Activated T-helper 9 cell treated with anti-CD3 and anti-CD28 coated beads, Interleukin-2, amount 50 U/mL, for 16 hours (primary cell): ENCODE measurements around the gene NCK2.

Experiments
- DNase-seq: peaks from one replicate; pipeline ENCODE4 v3.0.0-alpha.2; 2020; ENCODE audit warnings: low read depth

NCK2 gene

DNA sequence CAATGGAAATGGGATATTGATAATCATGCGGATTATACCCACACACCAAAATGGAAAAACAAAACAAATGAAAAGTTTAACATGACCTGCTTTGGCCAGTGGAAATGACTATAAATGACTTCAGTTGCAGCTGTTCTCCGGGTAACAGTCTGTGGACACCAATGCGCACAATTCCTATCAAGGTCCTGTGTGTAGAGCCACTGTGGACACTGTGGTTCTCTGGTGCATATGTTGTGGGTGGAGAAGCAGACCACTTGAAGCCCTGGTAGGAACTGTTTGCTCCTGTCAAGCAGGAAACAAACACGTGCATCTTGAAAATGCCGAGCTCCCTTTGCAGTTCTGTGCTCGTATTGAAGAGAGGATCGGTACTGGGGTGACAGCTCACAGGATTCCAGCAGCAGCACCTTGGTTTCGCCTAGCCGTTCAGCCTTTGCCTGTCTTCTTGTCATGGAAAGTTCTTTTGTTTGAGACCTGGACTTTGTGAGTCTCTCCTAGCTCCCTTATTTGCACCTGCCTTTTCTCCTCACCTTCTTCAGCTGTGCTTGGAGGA is 32.9 kb downstream of the NCK2 start:
- DNase-seq = no peak

DNA sequence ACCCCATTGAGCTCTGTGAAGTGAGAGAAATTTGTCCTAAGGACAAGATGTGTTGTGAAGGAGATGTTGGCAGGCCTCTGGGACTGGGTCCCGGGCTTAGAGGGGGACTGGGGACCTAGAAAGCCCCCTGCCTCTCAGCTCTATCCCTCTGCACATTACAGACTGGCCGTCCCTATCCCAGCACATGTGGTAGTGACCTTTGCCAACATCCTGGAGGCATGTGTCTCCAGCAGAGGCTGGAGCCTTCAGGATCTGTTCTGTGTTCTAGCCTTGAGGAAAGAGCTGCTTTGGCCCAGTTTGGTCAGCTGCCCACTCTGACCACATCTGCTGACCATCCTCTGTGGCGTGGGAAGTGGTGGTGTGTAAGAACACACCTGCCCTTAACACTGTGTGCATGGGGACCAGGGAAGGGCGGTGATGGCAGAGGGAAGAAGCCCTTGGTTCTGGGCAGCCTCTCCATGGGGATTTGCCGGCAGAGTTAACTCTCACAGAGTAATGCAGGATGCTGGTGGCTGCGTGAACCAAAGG is 33.4 kb downstream of the NCK2 start:
- no peak for DNase-seq

DNA sequence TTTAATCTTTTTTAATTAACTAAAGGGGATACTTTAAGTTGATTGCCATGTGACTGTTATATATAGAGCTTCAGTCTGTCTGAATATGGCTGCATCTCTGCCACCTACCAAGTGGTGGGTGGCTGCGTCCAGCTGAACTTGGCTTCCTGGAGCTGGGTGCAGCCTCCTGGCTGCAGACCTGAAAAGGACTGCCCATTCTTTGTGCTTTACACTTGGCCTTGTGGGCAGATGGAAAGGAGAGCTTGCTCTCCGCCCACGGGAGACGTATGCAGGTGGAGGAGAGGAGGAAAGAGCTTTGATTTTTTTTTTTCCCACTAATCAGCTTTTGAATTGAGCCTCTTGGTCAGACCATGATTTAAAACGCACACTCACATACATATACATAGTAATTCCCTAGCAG is 34.7 kb downstream of the NCK2 start:
- DNase-seq = no peak

DNA sequence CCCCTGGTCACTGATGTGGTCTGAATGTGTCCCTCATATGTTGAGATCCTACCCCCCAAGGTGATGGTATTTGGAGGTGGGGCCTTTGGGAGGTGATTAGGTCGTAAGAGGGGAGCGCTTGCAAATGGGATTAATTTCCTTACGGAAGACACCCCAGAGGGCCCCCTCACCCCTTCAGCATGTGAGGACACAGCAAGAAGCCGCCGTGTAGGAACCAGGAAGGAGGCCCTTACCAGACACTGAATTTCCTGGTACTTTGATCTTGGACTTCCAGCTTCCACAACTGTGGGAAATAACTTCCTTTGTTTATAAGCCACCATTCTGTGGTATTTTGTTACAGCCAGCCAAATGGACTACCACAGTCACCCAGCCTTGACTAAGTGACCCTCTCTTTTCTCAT is 35.9 kb downstream of the NCK2 start:
- DNase-seq = no peak

DNA sequence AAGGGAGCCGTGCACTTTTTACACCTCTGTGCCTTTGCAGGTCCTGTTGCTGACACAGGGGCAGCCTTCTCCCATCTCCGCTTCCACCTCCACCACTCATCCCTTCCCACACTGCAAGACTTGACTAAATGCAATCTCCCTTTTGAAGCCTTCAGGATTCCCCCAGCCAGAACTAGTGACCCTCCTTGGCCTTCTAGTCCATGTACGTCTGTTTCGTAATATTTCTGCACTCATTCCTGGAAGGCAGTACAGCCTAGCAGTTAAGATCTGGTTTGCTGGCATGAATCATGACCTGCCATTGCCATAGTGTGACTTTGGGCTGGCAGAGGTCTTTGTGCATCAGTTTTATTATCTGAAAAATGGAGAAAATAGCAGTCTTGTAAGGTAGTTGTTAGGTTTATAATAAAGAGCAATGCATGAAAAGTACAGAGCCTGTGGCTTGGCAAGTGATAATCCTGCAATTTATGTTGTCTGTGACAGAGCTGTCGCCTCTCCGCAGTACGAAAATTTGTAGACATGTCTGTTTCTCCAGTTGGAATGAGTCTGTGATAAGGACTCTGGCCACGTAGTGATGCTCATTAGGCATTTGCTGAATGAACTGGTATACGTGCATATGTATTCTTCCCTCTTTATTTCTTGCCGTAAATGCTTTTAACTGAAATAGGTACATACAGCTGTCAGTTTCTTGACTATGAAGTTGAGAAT is 36.7 kb downstream of the NCK2 start:
- no peak for DNase-seq

DNA sequence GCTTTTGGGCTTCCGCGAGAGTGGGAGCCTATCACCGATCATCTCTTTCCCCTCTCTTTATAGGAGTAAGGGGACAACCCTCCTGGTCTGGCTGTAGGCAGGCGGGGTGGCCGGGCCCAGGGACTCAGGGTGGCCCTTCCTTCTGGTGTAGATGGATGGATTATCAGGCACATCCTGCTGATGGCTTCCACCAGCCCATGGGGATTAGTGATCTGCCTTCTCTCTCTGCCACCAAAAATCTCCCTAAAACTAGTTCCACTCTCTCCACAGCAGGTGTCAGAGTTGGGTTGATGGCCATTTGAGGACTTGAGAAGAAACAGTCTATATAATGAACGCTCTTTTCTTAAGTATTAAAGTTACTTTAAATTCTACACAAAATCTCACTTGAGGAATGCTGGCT is 37.4 kb downstream of the NCK2 start:
- DNase-seq = no peak

DNA sequence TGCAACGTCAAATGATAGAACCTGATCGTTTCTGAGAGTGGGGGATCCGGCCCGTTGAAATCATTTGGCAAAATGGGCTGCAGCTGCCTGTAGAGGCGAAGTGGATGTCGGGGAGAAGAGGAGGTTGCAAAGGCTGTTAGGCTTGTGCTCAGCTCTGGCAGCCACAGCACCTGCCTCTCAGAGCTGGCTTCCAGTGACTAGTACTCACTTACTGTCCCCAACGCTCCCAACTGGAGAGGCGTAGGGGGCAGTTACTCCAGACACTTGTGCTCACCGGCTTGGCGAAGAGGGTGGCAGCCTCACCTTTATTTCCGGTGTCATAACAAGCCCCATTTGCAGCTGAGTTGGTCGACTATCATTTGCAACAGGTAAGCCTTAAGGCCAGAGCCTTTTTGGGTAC is 37.9 kb downstream of the NCK2 start:
- no peak for DNase-seq

DNA sequence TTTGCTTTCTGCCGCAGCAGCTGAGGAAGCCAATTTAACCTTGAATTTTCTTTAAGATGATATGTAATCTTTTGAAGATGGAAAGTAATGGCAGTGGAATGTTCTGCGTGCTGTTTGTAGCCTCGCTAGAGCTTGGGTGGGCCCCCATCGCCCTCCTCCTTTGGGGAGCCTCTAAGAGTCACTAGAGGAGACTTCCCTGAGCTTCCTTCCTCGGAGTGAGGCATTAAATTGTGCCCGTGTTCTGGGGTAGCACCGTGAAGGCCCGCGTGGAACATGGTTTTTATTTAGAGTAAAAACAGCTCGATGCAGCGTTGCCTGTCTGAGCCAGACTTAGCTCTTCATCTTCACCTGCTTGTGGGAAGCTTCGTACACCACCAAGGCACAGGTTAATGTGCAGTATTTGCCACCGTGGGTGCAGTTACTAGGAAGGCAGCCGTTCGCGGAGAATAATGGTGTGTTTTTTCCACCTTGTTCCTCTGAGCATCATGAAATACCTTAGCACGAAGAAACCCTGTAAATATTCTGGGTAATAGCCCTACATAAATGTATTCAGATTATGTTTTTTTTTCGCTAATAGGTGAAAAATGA is 38.5 kb downstream of the NCK2 start:
- DNase-seq = no peak

DNA sequence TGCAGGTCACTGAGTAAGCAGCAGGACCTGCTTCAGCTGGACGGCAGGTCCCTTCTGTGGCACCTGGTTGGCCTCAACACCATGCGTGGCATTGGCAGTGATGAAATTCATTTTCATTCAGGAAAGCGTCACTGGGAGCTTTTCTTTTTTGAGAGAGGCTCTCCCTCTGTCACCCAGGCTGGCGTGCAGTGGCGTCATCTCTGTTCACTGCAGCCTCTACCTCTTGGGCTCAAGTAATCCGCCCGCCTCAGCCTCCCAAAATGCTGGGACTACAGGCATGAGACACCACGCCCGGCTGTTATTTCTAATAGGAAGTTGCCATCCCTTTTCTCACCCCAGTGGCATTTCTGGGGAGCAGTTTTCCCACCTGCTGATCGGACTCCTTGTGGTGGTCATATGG is 39.3 kb downstream of the NCK2 start:
- DNase-seq = no peak

DNA sequence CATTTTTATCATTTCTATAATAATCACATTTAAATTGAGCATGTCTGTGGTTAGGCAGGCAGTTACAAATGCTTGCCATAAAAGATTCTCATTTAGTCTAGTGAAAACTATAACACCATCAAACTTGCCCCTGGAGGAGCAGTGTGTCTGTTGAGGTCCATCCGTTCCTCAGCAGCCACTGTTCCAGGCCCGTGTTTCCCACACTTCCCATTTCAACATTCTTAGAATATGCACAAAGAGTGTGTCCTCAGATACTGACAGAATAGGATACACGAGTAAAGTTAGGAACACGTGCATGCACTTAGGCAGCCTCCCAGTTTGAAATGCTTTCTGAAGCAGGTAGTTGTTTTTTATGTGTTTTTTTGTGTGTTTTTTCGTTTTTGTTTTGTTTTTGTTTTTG is 39.9 kb downstream of the NCK2 start:
- DNase-seq = no peak

DNA sequence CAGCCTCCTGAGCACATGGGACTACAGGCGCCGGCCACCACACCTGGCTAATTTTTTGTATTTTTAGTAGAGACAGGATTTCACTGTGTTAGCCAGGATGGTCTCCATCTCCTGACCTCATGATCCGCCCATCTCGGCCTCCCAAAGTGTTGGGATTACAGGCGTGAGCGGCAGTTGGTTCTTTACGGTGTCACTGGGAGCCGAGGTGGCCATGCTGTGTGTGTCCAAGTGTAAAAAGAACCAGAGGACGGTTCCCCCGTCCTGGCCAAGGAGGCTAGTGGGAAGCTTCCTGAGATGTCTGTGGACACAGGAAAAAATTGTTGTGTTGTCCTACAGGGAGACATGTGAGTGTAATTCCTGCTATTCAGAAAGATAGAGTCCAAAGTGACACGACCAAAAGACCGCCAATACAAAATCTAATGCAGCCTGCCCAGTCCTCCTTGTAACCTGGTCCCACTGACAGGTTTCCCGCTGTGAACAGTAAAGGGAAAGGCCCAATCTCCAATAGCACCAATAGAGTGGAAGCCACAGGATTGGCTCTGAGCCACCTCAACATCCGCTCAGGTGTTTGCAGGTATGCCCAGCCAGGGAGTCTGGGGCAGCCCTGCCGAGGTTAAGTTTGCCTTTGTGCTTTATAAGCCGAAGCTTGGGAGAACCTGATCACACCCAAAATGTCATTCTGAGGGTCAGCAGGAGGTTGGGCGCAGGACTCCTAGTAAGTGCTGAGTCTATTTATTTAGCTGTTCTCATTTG is 40.6 kb downstream of the NCK2 start:
- DNase-seq = no peak

DNA sequence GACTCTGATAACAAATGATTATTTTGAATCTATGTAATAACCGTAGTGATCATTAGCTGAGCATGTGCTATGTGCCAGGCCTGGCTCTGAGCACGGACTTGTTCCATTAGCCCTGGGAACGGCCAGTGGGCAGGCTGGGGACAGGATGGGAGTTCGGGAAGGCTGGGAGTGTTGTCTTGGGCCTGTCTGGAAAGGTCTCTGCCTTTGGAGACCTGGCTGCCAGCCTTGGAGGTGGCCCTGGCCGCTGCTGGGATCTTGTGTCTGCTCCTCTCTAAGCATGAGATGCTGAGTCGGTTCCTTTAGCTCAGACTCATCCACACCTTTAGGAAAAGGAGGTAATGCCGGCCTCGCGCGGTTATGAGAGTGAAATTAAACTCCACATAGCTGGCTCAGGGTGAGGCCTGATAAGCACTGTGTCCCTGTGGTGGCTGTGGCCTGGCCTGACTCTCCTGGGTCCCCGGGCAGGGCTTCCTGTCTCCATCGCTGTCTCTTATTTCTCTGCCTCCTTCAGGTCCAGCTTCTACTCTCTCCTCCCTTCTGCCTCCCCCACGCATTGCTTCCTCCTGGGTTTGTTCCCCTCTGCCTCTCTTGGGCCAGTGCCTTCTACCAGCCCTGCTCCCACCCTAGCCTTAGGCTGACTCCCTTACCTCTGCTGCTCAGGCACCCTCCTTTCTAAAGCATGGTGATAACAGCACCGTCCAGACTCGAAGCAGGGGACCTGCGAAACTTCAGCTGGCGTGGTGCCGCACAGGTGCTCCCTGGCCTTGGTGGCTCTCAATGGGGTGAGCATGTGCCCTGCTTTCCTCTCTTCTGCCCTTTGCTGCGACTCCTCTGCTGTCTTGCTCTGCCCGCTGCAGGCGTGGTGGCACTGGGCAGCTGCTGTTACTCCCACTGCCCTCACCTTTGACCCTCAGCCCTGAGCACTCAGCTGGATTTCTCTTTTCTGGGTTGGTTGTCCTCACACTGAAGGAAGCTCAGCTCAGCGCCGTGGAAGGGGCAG is 41.8 kb downstream of the NCK2 start:
- no peak for DNase-seq

DNA sequence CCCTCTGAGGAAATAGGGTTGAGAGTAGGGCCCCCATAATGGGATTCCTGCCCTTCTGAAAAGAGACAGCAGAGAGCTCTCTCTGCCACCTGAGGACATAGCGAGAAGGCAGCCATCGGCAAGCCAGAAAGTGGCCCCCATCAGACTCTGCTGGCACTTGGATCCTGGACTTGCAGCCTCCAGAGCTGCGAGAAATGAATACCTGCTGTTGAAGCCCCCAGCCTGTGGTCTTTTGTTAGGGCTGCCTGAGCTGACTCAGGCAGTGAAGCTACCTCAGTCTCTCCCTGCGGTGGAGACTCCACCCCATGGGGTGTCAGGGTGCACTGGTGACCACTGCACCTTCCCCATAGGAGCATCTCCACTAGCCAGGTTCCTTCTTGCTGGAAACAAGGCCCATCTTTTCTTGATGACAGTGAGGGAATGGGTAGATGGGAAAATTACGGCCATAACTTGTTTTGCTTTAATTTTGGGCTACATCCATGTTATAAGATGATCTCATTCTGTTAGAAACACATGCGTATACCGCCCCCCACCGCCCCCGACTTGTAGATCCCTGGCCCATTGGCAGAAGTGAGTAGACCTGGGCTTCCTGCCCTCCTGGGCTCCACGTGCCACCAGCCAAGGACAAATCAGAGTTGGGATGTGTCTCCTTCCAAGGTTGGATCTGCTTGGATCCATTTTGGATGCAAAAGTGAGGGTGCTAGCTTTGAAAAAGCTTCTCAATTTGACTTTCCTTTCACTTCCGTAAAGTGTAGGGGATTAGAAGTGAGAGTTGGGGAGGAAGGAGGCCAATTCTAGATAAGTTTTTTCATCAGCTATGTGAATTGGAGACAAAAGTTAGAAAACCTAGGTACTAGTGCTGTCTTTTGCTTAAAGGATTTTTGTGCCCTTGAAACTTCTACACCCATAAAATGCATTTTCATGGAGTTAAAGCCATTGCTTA is 42.9 kb downstream of the NCK2 start:
- no peak for DNase-seq

DNA sequence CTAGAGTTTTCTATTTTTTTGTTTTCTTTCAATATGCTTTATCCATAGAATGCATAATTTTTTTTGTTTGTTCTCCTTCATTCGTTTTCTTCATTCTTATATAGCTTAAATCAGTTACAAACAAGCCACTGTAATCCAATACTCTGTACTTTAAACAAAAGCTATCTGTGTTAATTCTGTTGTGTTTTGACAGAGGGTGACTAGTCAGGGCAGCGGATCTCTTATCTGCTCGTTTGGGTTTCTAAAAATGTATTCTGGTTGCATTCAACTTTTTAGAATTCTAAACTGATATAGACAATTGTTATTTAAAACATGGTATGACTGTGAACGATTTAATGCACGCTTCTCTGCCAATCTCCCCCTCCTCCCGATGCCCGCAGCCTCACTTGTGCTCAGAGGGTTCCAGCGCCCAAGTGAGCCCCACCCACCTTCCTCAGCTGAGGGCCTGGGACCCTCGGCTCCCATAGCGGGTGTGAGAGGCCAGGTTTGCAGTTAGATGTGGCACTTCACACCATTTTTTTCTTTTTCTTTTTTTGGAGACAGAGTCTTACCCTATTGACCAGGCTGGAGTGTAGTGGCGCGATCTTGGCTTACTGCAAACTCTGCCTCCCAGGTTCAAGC is 44.1 kb downstream of the NCK2 start:
- no peak for DNase-seq

DNA sequence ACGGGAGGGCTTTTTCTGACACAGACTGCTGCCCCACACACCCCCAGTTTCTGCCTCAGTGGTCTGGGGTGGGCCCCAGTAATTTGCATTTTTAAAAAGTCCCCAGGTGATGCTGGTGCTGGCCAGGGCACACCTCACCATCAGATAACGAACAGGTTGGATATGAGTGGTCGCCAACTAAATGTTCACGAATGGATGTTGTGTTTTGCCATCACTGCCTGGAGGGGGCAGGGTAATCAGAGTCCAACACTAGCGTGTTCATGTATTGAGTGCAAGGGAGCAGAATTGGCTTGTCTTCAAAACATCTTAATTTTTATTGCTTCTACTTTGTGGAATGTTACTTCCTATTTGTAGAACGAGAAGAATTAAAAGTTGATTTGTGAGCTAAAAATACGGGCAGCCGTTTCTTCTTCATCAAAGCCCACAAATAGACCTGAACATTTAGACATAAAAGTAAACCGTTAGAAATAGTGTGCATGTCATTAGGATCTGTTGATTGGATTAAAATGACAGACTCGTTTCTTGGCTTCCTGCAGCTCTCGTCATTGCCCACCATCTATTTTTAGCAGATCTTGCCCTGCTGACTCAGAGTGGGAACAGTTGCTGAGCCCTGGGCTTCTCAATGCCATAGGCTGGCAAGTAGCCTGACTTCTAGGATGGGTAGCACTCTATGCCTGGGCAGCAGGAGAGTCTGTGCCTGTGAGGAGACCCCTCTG is 45.2 kb downstream of the NCK2 start:
- DNase-seq = peak; percentile 39

DNA sequence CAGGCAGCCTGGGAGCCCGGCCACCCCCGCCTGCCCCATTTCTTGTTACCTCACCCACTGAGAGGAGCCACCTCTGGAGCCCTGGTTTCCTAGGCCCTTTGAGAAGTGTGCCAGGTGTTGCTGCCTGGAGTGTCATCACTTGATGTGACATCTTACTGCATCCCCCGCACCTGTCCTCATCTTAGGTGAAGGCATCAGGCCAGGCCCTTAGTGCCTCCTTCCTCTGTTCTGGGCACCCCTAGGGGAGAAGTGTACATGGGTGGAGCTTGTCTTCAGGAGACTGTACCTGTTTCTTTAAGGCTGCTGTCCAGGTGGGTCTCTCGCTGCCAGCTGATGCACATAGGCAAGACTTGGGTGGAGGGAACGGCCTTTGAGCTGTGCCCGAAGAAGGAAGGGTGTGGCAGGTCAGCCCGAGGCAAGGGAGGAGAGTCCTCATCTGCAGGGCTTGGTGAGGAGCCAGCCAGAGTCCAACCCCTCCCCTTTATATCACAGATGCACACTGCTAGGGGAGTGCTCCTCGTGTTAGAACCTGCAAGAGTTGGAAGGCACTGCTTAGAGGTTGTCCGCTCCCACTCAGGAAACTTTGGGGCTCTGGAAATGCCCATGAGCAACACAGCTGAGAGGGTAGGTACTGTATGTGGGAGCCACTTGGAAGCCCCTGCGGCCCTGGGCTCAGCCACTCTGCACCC is 45.9 kb downstream of the NCK2 start:
- DNase-seq = no peak

DNA sequence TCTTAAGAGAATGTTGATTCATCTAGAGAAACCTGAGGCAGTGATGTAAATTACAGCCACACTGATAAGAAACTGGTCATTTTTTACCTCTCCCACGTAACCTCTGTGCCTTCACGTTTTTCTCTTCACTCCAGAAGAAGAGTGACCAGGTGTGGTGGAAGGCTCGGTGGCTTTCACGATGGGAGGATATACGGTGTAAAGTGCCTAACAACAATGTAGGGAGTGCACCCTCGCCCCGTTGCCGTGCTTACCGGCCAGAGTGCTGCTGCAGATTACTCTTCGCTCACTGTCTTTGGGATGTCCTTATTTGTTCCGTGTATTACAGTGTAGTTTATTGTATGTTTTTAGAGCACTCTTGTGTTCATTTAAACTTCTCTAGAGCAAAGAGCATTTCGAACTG is 46.5 kb downstream of the NCK2 start:
- DNase-seq = no peak

DNA sequence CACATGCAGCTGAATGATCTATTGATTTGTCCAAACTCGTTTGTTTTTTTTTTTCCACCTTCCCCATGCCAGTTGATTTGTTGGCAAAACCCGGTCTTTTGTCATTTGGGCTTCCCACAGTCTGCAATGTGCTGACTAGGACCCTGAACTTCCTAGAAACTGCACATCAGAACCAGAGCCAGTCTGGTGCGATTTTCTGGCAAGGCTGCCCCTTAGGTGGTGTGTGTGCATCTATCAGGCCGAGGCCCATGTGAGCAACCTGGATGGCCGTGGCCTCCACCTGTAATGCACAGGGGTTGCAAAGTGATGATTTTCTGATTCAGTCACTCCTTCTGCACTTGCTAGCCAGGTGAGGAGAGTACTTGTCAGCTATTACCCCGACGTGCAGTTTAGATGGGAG is 47.8 kb downstream of the NCK2 start:
- no peak for DNase-seq
